Activated CD8-positive, alpha-beta T cell treated with anti-CD3 and anti-CD28 coated beads, Interleukin-2, amount 10 ng/mL, durations not matched to agents 7 days and 5 days (primary cell): ENCODE measurements around the gene CCDC12. TPM values are rescaled to one million over a fixed set of nuclear protein-coding genes. Genes with fewer than 3 reads are reported as not detected.

ENCODE experiments used
- ATAC-seq: fragments of 150-1000 bp; cut with Tn5 transposase; one replicate; pipeline ENCODE4 v1.10.0; 2021; ENCODE audit warnings: moderate library complexity
- CTCF ChIA-PET: fragments of 350-600 bp; sonication (Branson Sonifier 250); formaldehyde crosslinking; loops from one replicate; lab custom pipeline; 2021; ENCODE audit warnings: antibody characterized with exemption; lab: Charles Lee
- POLR2A ChIA-PET: fragments of 350-600 bp; sonication (Branson Sonifier 250); formaldehyde crosslinking; loops from one replicate; lab custom pipeline; 2021; ENCODE audit warnings: antibody characterized with exemption; lab: Charles Lee
- DNase-seq: peaks from one replicate; pipeline ENCODE4 v3.0.0-alpha.2; 2020
- H3K27ac Mint-ChIP-seq: one replicate; pipeline ENCODE4 v1.8.0; 2021; ENCODE audit warnings: mild to moderate bottlenecking, mixed read lengths
- H3K27me3 Mint-ChIP-seq: one replicate; pipeline ENCODE4 v1.8.0; 2021; ENCODE audit warnings: low read depth, mixed read lengths
- H3K36me3 Mint-ChIP-seq: one replicate; pipeline ENCODE4 v1.8.0; 2021; ENCODE audit warnings: low read depth, mixed read lengths
- H3K4me1 Mint-ChIP-seq: one replicate; pipeline ENCODE4 v1.8.0; 2021; ENCODE audit warnings: low read depth, mixed read lengths
- H3K4me3 Mint-ChIP-seq: one replicate; pipeline ENCODE4 v1.8.0; 2021; ENCODE audit warnings: mild to moderate bottlenecking, mixed read lengths
- H3K9me3 Mint-ChIP-seq: one replicate; pipeline ENCODE4 v1.8.0; 2022; ENCODE audit warnings: mixed read lengths; ENCODE audit not compliant: insufficient read depth
- total RNA-seq, 2 experiments: library from RNA; stranded (reverse); gene quantifications; one replicate each; pipeline ENCODE4 v1.2.3, GENCODE V29; 2021

CCDC12 gene
- total RNA-seq, 2 experiments from 2014 or later: 59.4 to 62.2 TPM

DNA sequence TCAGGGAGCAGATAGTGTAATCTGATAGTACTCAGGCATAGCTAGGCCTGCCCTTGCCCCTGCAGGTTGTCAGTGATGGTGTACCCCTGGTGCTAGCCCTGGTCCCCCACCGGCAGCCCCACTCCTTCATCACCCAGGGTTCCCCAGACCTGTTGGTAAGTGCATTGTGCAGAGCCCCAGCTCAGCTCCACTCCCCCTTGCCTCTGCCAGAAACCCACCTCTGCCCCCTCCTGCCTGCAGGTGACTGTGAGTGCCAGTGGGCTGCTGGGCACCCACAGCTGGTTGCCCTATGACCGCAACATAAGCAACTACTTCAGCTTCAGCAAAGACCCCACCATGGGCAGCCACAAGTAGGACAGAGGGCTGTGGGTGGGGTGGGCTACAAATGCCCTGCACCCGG lies 30.5 kb upstream of the CCDC12 start:
- DNase-seq (no peak), ATAC-seq (no peak)
- Mint-ChIP-seq H3K4me3 (no peak overlapping the region), H3K27ac (peak overlapping the region; percentile 27), H3K27me3 (no peaks in the 10 kb centered on the region), H3K9me3 (no peaks in the 10 kb centered on the region), H3K36me3 (peaks cover 60% of the 10 kb centered on the region), H3K4me1 (peaks cover 27% of the 10 kb centered on the region)
- ChIA-PET POLR2A (interaction anchor here (1.9 kb wide), 1 partner anchor 16 kb away, joined by 4 read pairs; no protein-coding TSS in a partner anchor), CTCF (interaction anchor here (1.3 kb wide), 1 partner anchor 21 kb away, joined by 3 read pairs; no protein-coding TSS in a partner anchor)

DNA sequence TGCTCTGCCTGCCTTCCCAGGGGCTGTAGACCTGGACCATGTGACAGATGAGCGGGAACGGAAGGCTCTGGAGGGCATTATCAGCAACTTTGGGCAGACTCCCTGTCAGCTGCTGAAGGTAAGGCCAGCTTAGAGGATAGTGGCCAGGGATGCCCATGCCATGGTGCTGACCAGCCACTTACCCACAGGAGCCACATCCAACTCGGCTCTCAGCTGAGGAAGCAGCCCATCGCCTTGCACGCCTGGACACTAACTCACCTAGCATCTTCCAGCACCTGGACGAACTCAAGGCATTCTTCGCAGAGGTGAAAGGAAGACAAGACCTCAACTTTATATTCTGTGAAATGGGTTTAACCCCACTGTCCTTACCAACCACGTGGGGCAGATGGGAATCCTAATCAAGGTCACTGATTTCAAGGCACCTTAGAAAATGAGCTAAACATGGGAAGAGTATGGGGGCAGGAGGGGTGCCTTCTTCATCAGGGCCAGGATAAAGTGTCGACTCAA lies 29.7 kb upstream of the CCDC12 start:
- Mint-ChIP-seq H3K36me3 (peaks cover 60% of the 10 kb centered on the region), H3K4me3 (no peak overlapping the region), H3K27me3 (no peaks in the 10 kb centered on the region), H3K27ac (no peak overlapping the region), H3K9me3 (no peaks in the 10 kb centered on the region), H3K4me1 (peaks cover 22% of the 10 kb centered on the region)
- ChIA-PET POLR2A (interaction anchor here (1.9 kb wide), 1 partner anchor 15 kb away, joined by 4 read pairs; no protein-coding TSS in a partner anchor), CTCF (interaction anchor here (0.7 to 1.3 kb wide), 2 partner anchors 7 to 20 kb away, joined by 3 read pairs; no protein-coding TSS in a partner anchor)
- no peak for ATAC-seq
- DNase-seq: no peak

DNA sequence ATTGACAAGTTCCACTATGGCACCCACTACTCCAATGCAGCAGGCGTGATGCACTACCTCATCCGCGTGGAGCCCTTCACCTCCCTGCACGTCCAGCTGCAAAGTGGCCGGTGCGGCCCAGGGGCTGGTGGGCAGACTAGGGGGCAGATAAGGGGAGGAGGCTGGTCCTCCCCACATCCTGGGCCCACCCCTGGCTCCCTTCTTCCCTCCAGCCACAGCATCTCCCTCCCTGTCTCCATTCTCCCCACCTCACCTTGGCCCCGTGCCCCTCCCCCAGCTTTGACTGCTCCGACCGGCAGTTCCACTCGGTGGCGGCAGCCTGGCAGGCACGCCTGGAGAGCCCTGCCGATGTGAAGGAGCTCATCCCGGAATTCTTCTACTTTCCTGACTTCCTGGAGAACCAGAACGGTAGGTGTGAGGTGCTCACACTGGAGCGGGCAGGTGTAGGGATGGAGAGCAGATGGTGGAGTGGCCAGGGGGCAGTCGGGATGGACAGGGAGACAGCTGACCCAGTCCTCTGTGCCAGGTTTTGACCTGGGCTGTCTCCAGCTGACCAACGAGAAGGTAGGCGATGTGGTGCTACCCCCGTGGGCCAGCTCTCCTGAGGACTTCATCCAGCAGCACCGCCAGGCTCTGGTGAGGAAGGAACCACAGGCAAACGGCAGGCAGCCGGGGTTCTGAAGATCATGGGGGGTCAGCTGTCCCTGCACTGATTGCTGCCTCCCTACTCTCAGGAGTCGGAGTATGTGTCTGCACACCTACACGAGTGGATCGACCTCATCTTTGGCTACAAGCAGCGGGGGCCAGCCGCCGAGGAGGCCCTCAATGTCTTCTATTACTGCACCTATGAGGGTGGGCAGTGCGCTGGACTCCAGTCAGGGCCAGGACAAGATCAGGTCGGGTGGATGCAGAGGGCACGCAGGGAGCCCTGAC lies 28.9 kb upstream of the CCDC12 start:
- Mint-ChIP-seq H3K27ac (no peak overlapping the region), H3K27me3 (no peaks in the 10 kb centered on the region), H3K4me3 (no peak overlapping the region), H3K36me3 (peaks cover 61% of the 10 kb centered on the region), H3K9me3 (no peaks in the 10 kb centered on the region), H3K4me1 (peaks cover 21% of the 10 kb centered on the region)
- ATAC-seq (no peak), DNase-seq (no peak)
- CTCF ChIA-PET: interaction anchor here (1.3 kb wide), 1 partner anchor 19 kb away, joined by 3 read pairs; no protein-coding TSS in a partner anchor
- POLR2A ChIA-PET: no interaction called here

DNA sequence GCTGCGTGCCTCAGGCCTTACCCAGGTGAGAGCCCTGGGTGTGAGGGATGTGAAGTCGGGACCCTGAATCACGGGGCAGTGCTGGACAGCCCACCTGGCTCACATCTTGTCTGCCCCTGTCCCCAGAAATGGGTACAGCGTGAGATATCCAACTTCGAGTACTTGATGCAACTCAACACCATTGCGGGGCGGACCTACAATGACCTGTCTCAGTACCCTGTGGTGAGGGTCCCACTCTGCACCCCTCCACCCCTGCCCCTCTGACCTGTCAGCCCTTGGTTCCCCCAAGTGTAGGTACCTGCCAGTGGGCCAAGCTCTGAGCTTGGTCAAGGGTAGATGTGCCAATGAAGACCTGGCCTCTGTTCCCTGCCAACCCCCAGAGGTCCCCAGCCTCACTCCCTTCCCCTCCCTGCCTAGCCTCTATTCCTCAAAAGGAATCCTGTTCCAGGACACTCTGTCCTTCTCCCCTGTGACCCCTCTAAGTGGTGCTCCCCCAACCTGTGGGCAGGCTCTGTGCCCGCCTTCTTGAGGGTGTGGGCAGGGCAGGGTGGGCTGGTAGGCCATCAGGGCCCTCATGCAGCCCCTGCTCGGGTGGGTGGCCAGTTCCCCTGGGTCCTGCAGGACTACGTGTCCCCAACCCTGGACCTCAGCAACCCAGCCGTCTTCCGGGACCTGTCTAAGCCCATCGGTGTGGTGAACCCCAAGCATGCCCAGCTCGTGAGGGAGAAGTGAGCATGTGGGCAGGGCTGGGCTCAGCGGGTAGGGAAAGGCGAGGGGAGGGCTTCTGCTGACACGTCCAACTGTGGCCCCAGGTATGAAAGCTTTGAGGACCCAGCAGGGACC lies 28.0 kb upstream of the CCDC12 start:
- peak overlapping the region; percentile 25 for H3K27ac Mint-ChIP-seq

DNA sequence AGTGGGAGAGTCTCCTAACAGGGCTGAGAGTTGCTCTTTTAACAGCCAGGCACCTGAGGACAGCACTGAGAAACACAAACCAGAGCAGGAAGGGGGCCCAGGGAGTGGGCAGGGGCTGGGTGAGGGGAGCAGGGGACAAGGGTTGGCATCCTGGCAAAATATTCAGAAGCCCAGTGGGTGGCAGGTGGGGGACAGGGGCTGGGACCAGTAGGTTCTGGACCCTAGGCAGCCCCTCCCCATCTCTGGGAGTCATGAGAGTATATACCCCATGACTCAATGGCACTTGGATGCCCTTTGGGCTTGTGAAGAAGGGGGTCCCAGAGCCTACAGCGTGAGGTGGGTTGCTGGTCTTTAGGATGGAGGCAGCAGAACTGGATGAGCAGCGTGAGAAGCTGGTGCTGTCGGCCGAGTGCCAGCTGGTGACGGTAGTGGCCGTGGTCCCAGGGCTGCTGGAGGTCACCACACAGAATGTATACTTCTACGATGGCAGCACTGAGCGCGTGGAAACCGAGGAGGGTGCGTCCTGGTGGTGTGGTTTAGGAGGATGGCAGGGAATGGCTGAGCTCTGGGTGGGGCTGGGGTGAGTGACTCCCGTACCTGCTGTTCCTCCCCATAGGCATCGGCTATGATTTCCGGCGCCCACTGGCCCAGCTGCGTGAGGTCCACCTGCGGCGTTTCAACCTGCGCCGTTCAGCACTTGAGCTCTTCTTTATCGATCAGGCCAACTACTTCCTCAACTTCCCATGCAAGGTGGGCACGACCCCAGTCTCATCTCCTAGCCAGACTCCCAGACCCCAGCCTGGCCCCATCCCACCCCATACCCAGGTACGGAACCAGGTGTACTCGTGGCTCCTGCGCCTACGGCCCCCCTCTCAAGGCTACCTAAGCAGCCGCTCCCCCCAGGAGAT lies 27.2 kb upstream of the CCDC12 start:
- no peak for DNase-seq
- ChIA-PET CTCF (no interaction called here), POLR2A (interaction anchor here (0.5 to 0.9 kb wide), 2 partner anchors 10 to 55 kb away, joined by 3 read pairs; no protein-coding TSS in a partner anchor)
- Mint-ChIP-seq H3K36me3 (peaks cover 59% of the 10 kb centered on the region), H3K27me3 (no peaks in the 10 kb centered on the region), H3K4me3 (no peak overlapping the region), H3K27ac (no peak overlapping the region), H3K4me1 (peaks cover 19% of the 10 kb centered on the region), H3K9me3 (no peaks in the 10 kb centered on the region)
- ATAC-seq: no peak

More for the DNA sequence above, 28.0 kb upstream of the CCDC12 start:
- ChIA-PET CTCF (no interaction called here), POLR2A (interaction anchor here (0.5 to 0.9 kb wide), 2 partner anchors 11 to 55 kb away, joined by 3 read pairs; no protein-coding TSS in a partner anchor)
- DNase-seq (no peak), ATAC-seq (no peak)
- Mint-ChIP-seq H3K9me3 (no peaks in the 10 kb centered on the region), H3K4me1 (peaks cover 22% of the 10 kb centered on the region), H3K4me3 (no peak overlapping the region), H3K36me3 (peaks cover 60% of the 10 kb centered on the region), H3K27me3 (no peaks in the 10 kb centered on the region)

DNA sequence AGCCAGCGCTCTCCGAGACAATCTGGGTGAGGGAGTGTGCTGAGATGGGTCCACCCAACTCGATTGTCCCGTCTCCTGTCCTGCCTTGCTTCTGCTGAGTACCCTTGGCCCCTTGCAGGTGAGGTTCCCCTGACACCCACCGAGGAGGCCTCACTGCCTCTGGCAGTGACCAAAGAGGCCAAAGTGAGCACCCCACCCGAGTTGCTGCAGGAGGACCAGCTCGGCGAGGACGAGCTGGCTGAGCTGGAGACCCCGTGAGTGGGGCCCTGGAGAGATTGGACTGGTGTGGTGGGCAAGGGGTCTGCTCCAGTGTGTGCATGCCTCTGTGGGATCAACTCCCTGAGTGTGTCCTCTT lies 26.5 kb upstream of the CCDC12 start:
- H3K27me3 Mint-ChIP-seq: no peaks in the 10 kb centered on the region
- DNase-seq (no peak), ATAC-seq (no peak)
- H3K9me3 Mint-ChIP-seq: no peaks in the 10 kb centered on the region
- H3K27ac Mint-ChIP-seq: no peak overlapping the region
- H3K4me1 Mint-ChIP-seq: peaks cover 16% of the 10 kb centered on the region
- POLR2A ChIA-PET: no interaction called here
- peaks cover 61% of the 10 kb centered on the region for H3K36me3 Mint-ChIP-seq
- CTCF ChIA-PET: no interaction called here
- H3K4me3 Mint-ChIP-seq: no peak overlapping the region

DNA sequence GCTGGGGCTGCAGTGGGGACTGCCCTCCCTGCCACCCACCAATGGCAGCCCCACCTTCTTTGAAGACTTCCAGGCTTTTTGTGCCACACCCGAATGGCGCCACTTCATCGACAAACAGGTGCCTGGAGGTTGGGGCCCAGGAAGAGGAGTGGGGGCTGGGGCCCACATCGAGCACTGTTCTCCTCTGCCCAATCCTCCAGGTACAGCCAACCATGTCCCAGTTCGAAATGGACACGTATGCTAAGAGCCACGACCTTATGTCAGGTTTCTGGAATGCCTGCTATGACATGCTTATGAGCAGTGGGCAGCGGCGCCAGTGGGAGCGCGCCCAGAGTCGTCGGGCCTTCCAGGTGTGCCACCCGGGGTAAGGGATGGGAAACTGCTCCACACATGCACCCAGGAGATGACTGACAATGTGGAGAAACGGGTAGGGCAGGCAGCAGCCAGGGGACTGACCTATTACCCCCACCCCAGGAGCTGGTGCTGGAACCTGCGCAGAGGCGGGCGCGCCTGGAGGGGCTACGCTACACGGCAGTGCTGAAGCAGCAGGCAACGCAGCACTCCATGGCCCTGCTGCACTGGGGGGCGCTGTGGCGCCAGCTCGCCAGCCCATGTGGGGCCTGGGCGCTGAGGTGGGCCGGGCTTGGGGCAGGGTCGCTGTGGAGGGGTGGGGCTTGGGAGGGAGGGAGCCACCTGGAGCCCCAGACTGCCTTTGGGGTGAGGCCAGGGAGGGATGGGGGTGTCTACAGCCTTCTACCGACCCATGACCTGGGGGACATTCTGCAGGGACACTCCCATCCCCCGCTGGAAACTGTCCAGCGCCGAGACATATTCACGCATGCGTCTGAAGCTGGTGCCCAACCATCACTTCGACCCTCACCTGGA lies 25.9 kb upstream of the CCDC12 start:
- ATAC-seq (no peak), DNase-seq (no peak)
- H3K36me3 Mint-ChIP-seq: peaks cover 64% of the 10 kb centered on the region
- ChIA-PET CTCF (no interaction called here), POLR2A (no interaction called here)
- peaks cover 21% of the 10 kb centered on the region for H3K4me1 Mint-ChIP-seq
- H3K27me3 Mint-ChIP-seq: no peaks in the 10 kb centered on the region
- H3K4me3 Mint-ChIP-seq: no peak overlapping the region
- no peak overlapping the region for H3K27ac Mint-ChIP-seq
- H3K9me3 Mint-ChIP-seq: no peaks in the 10 kb centered on the region

DNA sequence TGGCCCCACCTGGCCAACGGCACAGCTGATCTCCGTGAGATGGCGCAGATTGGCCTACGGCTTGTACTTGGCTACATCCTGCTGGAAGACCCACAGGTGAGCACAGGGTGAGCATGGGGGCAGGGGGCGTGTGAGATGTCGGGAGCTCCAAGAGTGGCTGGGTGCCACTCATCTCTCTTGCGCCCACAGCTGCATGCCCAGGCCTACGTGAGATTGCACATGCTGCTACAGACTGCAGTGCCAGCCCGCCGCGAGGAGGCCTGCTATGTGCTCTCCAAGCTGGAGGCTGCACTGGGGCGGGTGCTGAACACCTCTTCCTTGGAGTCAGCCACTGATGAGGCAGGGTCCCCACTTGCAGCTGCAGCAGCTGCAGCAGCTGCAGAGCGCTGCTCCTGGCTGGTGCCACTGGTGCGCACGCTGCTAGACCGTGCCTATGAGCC lies 25.2 kb upstream of the CCDC12 start:
- H3K4me1 Mint-ChIP-seq: peaks cover 28% of the 10 kb centered on the region
- ChIA-PET CTCF (no interaction called here), POLR2A (no interaction called here)
- no peak overlapping the region for H3K27ac Mint-ChIP-seq
- no peaks in the 10 kb centered on the region for H3K9me3 Mint-ChIP-seq
- H3K36me3 Mint-ChIP-seq: peaks cover 65% of the 10 kb centered on the region
- no peak overlapping the region for H3K4me3 Mint-ChIP-seq
- no peak for ATAC-seq
- H3K27me3 Mint-ChIP-seq: no peaks in the 10 kb centered on the region
- DNase-seq: no peak

DNA sequence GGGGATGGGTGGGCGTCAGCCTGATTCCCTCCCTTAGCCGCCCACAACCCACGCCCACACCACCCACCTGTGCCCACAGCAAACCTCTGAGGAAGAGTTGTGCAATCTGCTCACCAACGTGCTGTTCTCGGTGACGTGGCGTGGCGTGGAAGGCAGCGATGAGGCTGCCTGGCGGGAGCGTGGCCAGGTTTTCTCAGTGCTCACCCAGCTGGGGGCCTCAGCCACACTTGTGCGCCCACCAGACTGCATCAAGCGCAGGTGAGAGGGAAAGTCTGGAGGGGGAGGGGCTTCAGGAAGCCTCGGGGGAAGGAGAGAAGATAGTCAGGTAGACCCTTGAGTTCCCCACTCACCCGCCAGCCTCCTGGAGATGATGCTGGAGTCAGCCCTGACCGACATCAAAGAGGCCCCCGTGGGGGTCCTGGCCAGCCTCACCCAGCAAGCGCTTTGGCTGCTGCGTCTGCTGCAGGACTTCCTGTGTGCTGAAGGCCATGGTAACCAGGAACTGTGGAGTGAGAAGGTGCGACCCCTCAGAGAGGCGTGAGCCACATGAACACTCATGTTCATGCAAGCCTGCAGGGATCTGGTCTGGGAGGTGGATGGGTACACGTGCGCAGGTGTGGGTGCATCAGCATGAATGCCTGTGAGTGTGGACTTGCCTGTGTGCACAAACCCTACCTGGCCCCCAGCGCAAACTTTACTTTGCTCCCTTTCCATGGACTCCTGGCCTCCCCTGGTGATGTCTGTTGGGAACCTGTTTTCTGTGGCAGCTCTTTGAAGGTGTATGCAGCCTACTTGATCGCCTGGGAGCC lies 24.6 kb upstream of the CCDC12 start:
- H3K9me3 Mint-ChIP-seq: no peaks in the 10 kb centered on the region
- DNase-seq: no peak
- ChIA-PET CTCF (no interaction called here), POLR2A (no interaction called here)
- H3K27ac Mint-ChIP-seq: no peak overlapping the region
- H3K36me3 Mint-ChIP-seq: peaks cover 59% of the 10 kb centered on the region
- no peak for ATAC-seq
- H3K27me3 Mint-ChIP-seq: no peaks in the 10 kb centered on the region
- no peak overlapping the region for H3K4me3 Mint-ChIP-seq
- H3K4me1 Mint-ChIP-seq: peaks cover 34% of the 10 kb centered on the region
